ENCODE data around the gene KLHDC10. TPM values are rescaled to one million over a fixed set of nuclear protein-coding genes. Genes with fewer than 3 reads are reported as not detected.
"Not testable (repeated sequence)": the region's sequence is repeated elsewhere in the genome, so short reads cannot be mapped to it uniquely, and the experiment has no call there.

KLHDC10 gene
- total RNA-seq, 1 donor from 2014 or later: 35.3 TPM

DNA sequence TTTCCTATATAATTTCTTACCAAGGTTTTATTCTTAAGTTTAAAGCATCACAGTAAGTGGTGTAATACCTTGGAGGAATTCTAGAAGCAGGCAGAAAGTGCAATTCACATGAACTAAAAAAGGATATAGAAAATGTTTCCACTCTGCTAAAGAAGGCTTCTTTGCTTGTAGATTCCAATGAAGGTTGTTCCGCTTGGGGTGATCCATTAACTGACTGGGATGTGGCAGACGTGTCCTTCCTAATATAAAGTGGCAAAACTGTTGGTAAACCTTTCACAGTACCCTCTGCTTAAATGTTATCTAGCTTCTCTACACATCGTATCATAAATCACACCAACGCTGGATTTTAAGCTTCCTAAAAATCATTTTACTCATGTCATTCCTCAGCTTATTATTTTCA lies 21.4 kb upstream of the KLHDC10 start:
- H3K4me1 Mint-ChIP-seq (ENCODE audit: unreplicated experiment): peaks cover 12% of the 10 kb centered on the region
- DNase-seq (ENCODE audit: extremely low spot score, unreplicated experiment): no peak
- H3K9me3 Mint-ChIP-seq (ENCODE audit: unreplicated experiment): no peaks in the 10 kb centered on the region
- no peak overlapping the region for H3K4me3 Mint-ChIP-seq (ENCODE audit: unreplicated experiment)
- TF ChIP-seq, protein P1, sequence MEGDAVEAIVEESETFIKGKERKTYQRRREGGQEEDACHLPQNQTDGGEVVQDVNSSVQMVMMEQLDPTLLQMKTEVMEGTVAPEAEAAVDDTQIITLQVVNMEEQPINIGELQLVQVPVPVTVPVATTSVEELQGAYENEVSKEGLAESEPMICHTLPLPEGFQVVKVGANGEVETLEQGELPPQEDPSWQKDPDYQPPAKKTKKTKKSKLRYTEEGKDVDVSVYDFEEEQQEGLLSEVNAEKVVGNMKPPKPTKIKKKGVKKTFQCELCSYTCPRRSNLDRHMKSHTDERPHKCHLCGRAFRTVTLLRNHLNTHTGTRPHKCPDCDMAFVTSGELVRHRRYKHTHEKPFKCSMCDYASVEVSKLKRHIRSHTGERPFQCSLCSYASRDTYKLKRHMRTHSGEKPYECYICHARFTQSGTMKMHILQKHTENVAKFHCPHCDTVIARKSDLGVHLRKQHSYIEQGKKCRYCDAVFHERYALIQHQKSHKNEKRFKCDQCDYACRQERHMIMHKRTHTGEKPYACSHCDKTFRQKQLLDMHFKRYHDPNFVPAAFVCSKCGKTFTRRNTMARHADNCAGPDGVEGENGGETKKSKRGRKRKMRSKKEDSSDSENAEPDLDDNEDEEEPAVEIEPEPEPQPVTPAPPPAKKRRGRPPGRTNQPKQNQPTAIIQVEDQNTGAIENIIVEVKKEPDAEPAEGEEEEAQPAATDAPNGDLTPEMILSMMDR (IDR thresholded peaks at IDR 0.05): no peak
- peaks cover 8% of the 10 kb centered on the region for H3K36me3 Mint-ChIP-seq (ENCODE audit: unreplicated experiment)
- H3K27ac Mint-ChIP-seq (ENCODE audit: unreplicated experiment): no peak overlapping the region
- H3K27me3 Mint-ChIP-seq (ENCODE audit: unreplicated experiment): peaks cover 1% of the 10 kb centered on the region

DNA sequence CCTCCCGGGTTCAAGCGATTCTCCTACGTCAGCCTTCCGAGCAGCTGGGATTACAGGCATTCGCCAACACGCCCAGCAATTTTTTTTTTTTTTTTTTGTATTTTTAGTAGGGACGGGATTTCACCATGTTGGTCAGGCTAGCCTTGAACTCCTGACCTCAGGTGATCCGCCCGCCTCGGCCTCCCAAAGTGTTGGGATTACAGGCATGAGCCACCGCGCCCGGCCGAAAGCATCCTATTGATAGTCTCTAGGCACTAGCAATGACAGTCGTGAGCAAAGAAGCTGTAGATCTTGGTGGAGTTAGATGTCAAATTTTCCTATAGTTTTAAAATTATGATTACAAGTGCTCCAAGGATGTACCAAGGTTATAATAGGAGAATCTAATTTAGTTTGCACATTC lies 18.1 kb upstream of the KLHDC10 start:
- not testable (repeated sequence) for H3K27ac Mint-ChIP-seq (ENCODE audit: unreplicated experiment); H3K27me3 Mint-ChIP-seq (ENCODE audit: unreplicated experiment); H3K36me3 Mint-ChIP-seq (ENCODE audit: unreplicated experiment); H3K4me3 Mint-ChIP-seq (ENCODE audit: unreplicated experiment); H3K9me3 Mint-ChIP-seq (ENCODE audit: unreplicated experiment)
- peak; percentile 64 for DNase-seq (ENCODE audit: extremely low spot score, unreplicated experiment)
- peaks cover 12% of the 10 kb centered on the region for H3K4me1 Mint-ChIP-seq (ENCODE audit: unreplicated experiment)

DNA sequence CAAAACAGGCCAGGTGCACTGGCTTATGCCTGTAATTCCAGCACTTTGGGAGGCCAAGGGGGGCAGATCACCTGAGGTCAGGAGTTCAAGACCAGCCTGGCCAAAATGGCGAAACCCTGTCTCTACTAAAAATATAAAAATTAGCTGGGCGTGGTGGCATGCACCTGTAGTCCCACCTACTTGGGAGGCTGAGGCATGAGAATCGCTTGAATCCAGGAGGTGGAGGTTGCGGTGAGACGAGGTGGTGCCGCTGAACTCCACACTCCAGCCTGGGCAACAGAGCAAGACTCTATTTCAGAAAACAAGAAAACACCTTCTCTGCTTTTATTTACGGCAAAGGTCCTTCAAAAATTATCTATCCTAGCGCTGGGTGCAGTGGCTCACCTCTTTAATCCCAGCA lies 15.1 kb upstream of the KLHDC10 start:
- H3K36me3 Mint-ChIP-seq (ENCODE audit: unreplicated experiment): not testable (repeated sequence)

DNA sequence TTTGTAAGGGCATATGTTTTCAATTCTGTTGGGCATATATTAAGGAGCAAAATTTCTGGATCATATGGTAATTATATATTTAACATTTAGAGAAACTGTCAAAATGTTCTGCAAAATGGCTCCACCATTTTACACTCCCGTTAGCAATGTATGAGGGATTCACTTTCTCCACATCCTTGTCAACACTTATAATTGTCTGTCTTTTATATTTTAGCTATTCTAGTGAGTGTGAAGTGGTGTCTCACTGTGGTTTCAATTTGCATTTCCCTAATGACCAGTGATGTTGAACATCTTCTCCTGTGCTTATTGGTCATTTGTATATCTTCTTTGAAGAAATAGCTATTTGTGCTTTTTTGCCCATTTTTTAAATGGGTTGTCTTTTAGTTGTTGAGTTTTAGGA lies 8.1 kb upstream of the KLHDC10 start:
- TF ChIP-seq, protein P1 (IDR thresholded peaks at IDR 0.05): no peak
- Mint-ChIP-seq H3K27me3 (ENCODE audit: unreplicated experiment) (no peaks in the 10 kb centered on the region), H3K4me3 (ENCODE audit: unreplicated experiment) (no peak overlapping the region), H3K4me1 (ENCODE audit: unreplicated experiment) (peaks cover 6% of the 10 kb centered on the region), H3K27ac (ENCODE audit: unreplicated experiment) (no peak overlapping the region), H3K36me3 (ENCODE audit: unreplicated experiment) (no peaks in the 10 kb centered on the region), H3K9me3 (ENCODE audit: unreplicated experiment) (no peaks in the 10 kb centered on the region)
- DNase-seq (ENCODE audit: extremely low spot score, unreplicated experiment): no peak

More for the DNA sequence above, 15.1 kb upstream of the KLHDC10 start:
- not testable (repeated sequence) for H3K4me1 Mint-ChIP-seq (ENCODE audit: unreplicated experiment); H3K4me3 Mint-ChIP-seq (ENCODE audit: unreplicated experiment); H3K27me3 Mint-ChIP-seq (ENCODE audit: unreplicated experiment); H3K27ac Mint-ChIP-seq (ENCODE audit: unreplicated experiment); H3K9me3 Mint-ChIP-seq (ENCODE audit: unreplicated experiment)
- DNase-seq (ENCODE audit: extremely low spot score, unreplicated experiment): peak; percentile 66

DNA sequence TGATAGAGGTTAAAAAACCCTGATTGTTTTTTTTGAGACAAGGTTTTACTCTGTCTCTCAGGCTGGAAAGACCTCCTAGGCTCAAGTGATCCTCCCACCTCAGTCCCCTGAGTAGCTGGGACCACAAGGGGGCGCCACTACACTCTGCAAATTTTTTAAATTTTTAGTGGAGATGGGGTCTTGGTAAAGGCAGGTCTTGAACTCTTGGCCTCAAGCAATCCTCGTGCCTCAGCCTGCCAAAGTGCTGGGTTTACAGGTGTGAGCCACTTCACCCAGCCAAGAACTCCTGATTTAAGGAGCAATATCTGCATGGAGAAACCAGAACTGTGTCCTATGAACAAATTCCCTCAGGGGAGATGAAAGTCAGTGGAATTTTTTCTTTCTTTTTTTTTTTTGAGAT lies 7.3 kb upstream of the KLHDC10 start:
- no peaks in the 10 kb centered on the region for H3K9me3 Mint-ChIP-seq (ENCODE audit: unreplicated experiment)
- no peaks in the 10 kb centered on the region for H3K27me3 Mint-ChIP-seq (ENCODE audit: unreplicated experiment)
- no peaks in the 10 kb centered on the region for H3K36me3 Mint-ChIP-seq (ENCODE audit: unreplicated experiment)
- TF ChIP-seq, protein P1 (IDR thresholded peaks at IDR 0.05): peak; percentile 70
- no peak overlapping the region for H3K4me3 Mint-ChIP-seq (ENCODE audit: unreplicated experiment)
- peaks cover 6% of the 10 kb centered on the region for H3K4me1 Mint-ChIP-seq (ENCODE audit: unreplicated experiment)
- no peak overlapping the region for H3K27ac Mint-ChIP-seq (ENCODE audit: unreplicated experiment)
- peak; percentile 85 for DNase-seq (ENCODE audit: extremely low spot score, unreplicated experiment)

DNA sequence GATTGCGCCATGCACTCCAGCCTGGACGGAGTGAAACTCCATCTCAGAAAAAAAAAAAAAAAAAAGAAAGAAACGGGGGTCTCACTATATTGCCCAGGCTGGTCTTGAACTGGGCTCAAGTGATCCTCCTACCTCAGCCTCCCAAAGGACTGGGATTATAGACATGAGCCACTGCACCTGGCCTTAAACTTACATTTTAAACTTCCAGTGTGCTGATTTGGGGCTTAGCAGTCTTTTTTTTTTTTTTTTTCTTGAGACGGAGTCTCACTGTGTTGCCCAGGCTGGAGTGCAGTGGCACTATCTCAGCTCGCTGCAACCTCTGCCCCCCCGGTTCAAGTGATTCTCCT lies 5.8 kb upstream of the KLHDC10 start:
- not testable (repeated sequence) for DNase-seq (ENCODE audit: extremely low spot score, unreplicated experiment); H3K27ac Mint-ChIP-seq (ENCODE audit: unreplicated experiment); H3K4me3 Mint-ChIP-seq (ENCODE audit: unreplicated experiment)

More for the DNA sequence above, 5.8 kb upstream of the KLHDC10 start:
- not testable (repeated sequence) for H3K9me3 Mint-ChIP-seq (ENCODE audit: unreplicated experiment); H3K27me3 Mint-ChIP-seq (ENCODE audit: unreplicated experiment); H3K4me1 Mint-ChIP-seq (ENCODE audit: unreplicated experiment); H3K36me3 Mint-ChIP-seq (ENCODE audit: unreplicated experiment)
